Measurements from ENCODE around the gene LRIT3. TPM values are rescaled to one million over a fixed set of nuclear protein-coding genes. Genes with fewer than 3 reads are reported as not detected.

LRIT3 gene
- total RNA-seq, 1 donor from 2014 or later: 0.17 TPM

DNA sequence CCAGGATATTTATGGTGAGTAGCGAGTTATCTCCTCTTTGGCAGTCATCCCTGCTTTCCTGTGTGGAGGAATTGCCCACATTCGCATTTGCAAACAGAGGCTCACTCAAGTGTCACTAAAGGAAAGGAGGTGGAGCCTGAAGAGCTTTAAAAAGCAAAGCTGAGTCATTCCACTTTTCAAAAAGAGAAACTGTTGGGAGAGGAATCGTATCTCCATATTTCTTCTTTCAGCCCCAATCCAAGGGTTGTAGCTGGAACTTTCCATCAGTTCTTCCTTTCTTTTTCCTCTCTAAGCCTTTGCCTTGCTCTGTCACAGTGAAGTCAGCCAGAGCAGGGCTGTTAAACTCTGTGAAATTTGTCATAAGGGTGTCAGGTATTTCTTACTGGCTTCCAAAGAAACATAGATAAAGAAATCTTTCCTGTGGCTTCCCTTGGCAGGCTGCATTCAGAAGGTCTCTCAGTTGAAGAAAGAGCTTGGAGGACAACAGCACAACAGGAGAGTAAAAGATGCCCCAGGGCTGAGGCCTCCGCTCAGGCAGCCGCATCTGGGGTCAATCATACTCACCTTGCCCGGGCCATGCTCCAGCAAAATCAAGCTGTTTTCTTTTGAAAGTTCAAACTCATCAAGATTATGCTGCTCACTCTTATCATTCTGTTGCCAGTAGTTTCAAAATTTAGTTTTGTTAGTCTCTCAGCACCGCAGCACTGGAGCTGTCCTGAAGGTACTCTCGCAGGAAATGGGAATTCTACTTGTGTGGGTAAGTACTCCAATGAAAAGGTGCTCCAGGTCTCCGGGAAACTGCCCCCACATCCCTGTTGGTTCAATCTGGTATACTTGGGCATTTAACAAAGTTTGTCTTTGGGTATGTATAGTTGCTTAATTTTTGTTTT lies 65.0 kb downstream of the LRIT3 start, which contains the start of gene EGF:
Gene EGF, plus strand, starts transcription at position 178 of the 890 bp plus-strand sequence. Its CDS starts 453 bp downstream, at position 631.
- DNase-seq: no peak

DNA sequence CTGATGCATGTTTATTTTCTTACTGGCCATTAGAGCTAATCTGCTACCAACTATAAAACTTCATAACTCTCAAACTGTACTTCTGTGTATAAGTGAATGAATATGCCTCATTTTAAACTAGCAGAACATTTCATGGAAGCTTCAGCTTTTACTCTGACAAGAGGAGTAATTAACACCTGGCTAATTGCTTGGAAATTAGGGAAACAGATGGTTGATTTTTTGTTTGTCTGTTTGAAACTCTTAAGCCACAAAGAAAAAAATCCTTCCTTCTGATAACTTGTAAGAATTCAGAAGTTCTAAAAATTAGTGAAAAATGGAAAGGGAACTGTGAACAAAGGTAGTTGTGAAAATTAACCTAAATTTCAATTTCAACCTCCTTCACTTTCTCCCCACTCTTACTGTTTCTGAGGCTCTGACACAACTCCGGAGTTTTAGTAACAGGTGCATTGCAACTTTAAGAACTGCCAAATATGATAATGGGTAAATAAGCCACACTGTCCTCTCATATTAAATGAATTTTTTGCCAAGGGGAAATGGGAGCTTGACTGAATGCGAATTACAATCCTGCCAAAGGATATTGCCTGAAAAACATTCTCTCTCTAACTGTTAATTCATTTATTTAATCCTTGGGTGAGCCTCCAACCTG lies 65.8 kb downstream of the LRIT3 start:
- no peak for DNase-seq

DNA sequence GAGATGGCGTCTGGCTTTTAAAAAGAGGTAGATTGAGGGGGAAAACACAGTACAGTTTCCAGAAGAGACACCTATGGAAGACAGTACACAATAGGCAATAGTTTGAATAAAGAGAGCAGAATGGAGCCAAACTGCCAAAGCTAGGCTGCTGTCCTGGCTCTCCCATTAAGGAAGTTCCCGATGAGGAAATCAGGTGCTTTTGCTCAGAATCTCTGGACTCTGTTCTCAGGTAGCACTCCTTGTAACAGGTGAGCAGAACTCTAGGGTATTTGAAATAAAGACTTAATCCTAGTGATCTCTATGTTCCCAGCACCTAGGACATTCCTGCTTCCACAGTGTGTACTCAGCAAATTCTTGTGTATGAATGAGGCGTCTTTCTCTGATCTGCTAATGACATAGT lies 66.4 kb downstream of the LRIT3 start:
- no peak for DNase-seq

DNA sequence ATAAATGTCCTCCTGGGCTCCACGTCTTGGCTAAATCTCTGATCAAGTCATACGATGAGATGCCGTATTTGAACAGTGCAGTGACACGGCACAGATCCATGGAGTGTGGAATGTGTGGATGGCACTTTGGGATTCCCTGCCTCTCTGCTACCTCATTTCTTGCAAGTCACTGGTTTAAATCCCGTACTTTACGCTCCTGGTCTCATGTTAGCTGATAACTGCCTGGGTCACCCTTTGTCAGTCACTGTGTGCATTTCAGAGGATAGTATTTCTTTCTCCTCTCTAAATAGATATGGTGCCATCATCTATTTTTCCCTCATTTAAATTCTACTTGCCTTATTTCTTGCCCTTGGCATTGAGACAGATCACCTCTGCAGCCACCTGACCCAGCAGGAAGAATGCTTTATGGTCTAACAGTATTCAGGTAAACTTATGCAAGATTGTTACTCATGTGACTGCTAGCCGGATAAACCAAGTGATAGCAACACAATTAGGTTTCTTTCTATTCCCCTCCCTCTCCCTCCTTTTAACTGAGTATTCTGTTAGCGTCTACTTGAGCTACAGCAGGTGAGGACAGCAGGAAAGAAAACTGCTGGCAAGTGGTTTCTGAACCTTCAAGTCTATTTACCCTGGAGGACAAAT lies 67.6 kb downstream of the LRIT3 start:
- DNase-seq: no peak

DNA sequence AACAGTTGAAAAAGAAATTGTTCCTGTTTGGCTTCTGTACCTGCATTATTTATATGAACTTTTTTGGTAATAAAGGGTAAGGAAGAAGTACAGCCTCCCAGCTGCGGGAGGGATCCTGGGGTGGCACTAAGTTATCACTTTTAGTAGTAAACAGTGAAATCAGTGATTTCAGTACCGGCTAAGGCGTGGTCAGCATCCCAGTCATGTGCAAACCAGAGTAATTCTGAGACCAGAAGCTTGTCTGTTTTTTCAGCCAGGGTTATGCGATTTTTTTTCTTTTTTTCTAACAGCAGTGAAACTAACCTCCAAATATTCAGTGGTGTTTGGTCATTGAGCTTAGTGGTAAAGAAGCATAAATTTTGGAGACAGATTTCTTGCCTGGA lies 68.1 kb downstream of the LRIT3 start:
- no peak for DNase-seq

DNA sequence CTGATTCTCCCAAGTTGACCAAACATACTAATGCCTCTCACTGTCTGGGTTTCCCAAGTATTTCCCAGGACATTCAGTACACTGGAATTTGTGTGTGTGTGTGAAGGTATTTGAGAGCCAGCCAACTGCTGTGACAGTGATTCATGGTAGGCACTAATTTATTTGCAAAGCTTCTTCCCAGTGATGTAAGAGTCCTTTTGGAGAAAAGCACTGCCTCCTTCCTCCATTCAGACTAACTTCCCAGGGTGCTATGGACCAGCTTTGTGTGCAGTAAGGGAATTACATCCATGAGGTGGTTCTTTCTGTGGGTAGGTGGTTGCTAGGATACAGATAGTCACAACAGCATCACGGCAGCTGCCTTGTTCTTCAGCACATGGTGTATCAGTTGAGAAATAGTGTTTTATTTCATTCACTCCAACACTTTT lies 73.5 kb downstream of the LRIT3 start:
- no peak for DNase-seq

Other genes starting within 250 kb of the LRIT3 start
- 71.5 and 71.8 TPM in 2 replicates for gene CASP6, start 144.7 kb upstream of the LRIT3 start, total RNA-seq
- 15.4 and 49.2 TPM in 2 replicates for gene PLA2G12A, start 118.0 kb upstream of the LRIT3 start, total RNA-seq
- gene CFI, start 46.1 kb upstream of the LRIT3 start, total RNA-seq: 94.8 and 132 TPM in 2 replicates
- 3.1 and 3.4 TPM in 2 replicates for gene GAR1, start 32.3 kb upstream of the LRIT3 start, total RNA-seq
- not detected in 2 replicates for gene RRH, start 20.1 kb upstream of the LRIT3 start, total RNA-seq
- gene EGF, start 64.8 kb downstream of the LRIT3 start, total RNA-seq: under 0.01 and 1.0 TPM in 2 replicates